HG03575 (cell line): ENCODE measurements around the gene IGSF9B.
A peak's percentile ranks its signal among the peaks of the same experiment; 100 is the strongest.

Source experiments
- ATAC-seq: cut with Tn5 transposase; IDR thresholded peaks from one replicate; pipeline ENCODE4 v1.9.1; 2021; ENCODE audit not compliant: unreplicated experiment, insufficient number of reproducible peaks, low FRiP score; ENCODE audit errors: extremely low read depth

The IGSF9B gene

DNA sequence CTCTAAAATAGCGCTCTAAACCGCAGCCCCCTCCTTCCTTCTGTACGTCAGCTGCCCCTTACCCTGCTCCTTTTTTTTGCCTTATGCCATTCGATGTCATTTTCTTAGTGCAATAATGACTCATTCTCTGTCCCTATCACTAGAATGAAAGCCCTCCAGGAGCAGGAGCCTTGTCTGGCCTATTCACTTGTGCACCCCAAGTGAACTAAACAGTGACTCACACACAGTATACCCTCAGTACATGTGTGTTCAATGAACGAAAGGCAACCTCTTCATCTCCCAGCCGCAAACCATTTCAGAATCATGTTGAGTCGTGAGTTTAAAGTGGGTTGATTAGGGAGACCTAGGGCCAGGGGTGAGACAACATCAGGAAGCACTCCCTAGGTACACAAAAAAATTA is 60.7 kb downstream of the IGSF9B start:
- peak; percentile 38 for ATAC-seq

DNA sequence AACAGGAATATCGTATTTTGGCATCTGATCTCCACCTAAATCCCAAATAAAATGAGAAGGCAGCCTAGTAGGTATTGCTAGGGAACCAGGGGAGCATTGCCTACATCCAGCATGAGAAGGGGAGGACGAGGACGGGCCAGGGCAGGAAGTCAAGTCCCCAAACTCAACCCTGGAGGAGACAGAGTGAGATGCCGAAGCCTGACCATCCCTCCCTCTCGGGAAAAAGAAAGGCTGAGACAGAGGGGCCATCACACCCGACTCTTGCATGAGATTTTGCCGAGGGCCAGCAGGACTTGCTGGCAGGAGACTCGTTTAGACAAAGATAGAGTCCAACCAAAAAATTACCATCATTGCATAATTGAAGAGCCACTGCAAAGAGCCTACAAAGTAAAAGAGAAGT is 61.2 kb downstream of the IGSF9B start:
- peak; percentile 3 for ATAC-seq

- ATAC-seq = peak; percentile 51
Observed at GRCh38 chr11:133895061-133895479, 61.7 kb downstream of the IGSF9B start.

- no peak for ATAC-seq
Observed at GRCh38 chr11:133893381-133893780, 63.4 kb downstream of the IGSF9B start.

DNA sequence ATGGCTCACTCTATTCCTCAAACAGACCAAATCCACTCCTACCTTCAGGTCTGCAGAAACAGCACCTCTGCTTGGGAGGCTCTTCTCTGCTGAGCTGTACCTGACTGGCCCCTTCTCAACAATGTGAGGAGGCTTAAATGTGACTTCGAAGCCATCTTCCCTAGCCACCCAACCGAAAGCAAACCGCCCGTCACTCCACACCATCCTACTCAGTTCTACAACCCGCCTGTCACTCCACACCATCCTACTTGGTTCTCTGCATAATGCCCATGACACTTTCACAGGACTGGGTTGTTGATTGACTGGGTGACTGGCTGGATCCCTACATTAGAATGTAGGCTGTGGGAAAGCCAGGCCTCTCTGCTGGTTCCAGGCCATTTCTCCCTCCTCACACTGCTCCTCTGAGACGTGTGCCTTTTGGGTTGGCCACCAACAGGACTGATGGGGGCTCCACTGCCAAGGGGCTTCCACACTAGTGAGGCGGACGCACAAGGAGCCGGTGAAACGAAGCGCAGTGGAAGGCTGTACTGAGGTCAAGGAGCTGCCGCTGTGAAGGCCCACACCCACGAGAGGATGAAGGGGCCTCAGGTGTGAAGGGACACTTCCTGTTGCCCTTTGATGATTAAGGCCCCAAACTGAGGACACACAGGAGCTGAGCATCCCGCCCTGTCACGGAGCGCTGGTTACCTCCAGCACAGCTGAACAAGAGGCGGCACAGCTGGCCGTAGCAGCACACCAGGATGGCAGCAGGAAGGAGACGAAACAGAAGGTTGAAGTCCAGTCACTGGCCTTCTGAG is 64.0 kb downstream of the IGSF9B start:
- no peak for ATAC-seq

DNA sequence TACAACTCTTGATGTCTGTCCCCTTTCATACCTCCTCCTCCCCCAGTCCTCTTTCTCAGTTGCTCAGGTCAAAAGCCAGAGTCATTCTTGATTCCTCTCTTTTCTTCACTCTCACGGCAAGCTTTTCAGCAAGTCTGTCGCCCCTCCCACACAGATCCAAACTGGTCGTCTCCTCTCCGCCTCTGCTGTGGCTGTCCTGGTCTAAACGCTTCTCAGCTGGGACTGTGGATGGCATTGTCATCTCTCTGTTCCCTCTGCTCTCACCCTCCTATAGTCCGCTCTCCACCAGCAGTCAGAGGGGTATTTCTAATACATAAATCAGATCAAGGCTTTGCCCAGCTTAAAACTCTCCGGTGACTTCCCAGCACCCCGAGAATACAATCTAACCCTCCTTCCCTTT is 64.6 kb downstream of the IGSF9B start:
- ATAC-seq = no peak

DNA sequence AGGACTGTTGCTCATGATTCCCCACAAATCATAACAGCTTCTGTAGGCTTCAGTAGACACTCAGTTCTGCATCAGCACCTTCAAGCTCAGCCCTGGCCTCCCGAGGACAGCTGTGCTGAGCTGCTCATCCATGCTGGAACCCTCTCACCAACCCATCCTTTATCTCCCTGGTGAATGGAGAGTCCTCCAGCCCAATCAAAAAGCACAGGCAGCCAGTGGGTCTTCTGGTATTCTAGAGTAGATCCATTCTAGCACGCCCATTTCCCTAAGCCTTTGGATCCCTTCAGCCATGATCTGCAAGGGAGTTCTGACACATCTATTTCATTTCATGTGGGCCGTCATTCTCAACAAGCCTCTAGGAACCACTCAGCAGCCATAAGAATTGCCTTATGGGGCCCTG is 66.9 kb downstream of the IGSF9B start:
- ATAC-seq = no peak

DNA sequence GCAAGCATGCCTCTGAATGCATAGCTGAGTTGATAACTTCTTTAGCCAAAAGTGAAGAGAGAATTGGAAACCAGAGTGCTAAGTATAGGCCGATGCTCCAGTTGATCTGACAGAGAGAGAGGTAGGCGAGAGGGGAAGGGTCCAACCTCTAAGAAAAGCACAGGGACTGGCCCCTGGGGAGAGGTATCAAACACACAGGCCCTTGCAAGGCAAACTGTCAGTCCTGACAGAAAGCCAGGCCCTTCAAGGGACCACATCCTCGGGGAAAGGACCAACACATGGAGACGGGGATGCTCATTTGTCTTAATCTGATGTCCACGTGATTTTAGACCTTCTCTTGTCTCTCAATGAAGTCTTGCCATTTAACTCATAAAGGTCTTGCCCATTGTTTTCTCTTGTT is 67.6 kb downstream of the IGSF9B start:
- no peak for ATAC-seq

DNA sequence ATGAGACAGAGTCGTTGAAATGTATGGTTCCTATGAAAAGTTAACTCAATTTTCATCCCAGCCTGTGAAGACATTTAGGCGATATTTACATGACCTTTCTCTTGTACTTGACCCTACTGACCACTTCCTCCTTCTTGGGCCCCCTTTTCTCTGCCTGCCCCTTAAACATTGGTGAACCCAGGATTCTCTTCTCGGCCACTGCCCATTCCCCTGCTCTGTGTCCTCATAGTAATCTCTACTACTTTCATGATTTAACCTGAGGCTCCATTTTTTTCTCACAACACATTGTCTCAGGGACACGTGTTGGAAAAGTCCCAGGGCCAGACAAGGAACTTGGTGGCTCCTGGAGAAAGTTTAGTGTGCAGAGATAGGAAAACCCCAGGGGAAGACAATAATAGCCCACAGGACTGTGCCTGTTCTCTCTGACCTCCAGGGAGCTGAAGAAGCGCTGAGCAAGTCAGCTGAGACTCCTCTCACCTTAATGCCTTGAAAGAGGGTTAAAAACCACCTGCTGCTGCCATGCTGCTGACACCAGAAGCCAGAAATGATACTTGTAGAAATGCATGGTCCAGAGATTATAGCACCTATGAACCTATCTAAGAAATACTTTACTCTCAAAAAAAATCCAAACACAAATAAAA is 69.0 kb downstream of the IGSF9B start:
- ATAC-seq = no peak

GRCh38 chr11:133886029-133886428 is 70.7 kb downstream of the IGSF9B start:
- no peak for ATAC-seq

DNA sequence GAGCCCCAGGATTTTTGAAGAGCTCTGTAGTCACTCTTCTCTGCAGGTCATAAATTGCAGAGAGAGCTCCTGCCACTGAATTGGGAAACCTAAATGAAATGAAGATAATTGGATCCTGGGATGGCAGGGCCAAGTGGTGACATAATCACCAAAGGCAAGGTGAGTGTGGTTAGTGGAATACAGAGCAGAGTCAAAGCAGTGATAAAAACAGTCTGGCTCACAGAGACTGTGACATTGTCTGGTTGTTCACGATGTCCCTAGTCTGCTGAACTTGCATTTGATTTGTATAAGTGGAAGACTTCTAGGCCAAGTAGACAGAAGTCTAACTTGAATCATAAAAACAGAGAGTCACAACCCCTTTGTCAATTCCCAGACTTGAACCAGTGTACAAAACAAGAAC is 84.6 kb downstream of the IGSF9B start:
- no peak for ATAC-seq

DNA sequence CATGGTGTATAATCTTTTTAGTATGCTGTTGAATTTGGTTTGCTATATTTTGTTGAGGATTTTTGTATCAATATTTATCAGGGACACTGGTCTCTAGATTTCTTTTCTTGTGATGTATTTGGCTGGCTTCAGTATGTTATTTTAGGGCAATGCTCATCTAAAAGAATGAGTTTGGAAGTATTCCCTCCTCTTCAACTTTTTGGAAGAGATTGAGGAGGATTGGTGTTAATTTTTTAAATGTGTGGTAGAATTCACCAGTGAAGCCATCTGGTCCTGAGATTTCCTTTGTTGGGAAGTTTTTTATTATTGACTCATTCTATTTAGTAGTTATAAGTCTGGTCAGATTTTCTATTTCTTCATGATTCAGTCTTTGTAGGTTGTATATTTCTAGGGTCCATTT is 89.3 kb downstream of the IGSF9B start:
- no peak for ATAC-seq

DNA sequence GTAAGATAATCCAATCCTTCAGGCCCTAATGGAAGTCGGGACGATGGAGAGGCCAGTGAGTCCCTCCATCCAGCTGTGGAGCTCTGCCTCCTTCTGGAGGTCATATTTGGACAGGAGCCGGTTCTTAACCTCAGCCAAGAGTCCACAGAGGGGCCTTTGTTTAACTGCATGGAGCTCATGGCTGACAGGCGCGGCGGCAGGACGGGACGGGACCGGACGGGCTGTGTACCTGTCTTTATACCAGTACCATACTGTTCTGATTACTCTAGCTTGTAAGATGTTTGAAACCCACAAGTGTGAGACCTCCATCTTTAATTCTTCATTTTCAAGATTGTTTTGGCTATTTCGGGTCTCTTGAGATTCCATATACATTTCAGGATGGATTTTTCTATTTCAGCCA is 91.3 kb downstream of the IGSF9B start:
- no peak for ATAC-seq

- ATAC-seq = no peak
Observed at GRCh38 chr11:133864756-133865155, 92.0 kb downstream of the IGSF9B start.

GRCh38 chr11:133860151-133860550 is 96.6 kb downstream of the IGSF9B start:
- no peak for ATAC-seq
